GM19238 (cell line): ENCODE measurements around the gene DDX49.
"Not testable (repeated sequence)": the region's sequence is repeated elsewhere in the genome, so short reads cannot be mapped to it uniquely, and the experiment has no call there.

Experiments used
- DNase-seq: peaks from one replicate; pipeline ENCODE4 v3.0.0; 2011; ENCODE audit warnings: low spot score; ENCODE audit not compliant: insufficient read length

The DDX49 gene

GRCh38 chr19:18895824-18896341, 23.6 kb upstream of the DDX49 start, which contains the start of gene CERS1:
CERS1 (minus strand) TSS chr19:18896158; CDS start chr19:18896072, 86 bp downstream.
- DNase-seq: no peak

GRCh38 chr19:18896421-18896841, 23.1 kb upstream of the DDX49 start:
- no peak for DNase-seq

GRCh38 chr19:18897094-18898029, 22.2 kb upstream of the DDX49 start:
- no peak for DNase-seq

GRCh38 chr19:18898081-18898606, 21.4 kb upstream of the DDX49 start:
- DNase-seq: no peak

- no peak for DNase-seq
These were observed 20.7 kb upstream of the DDX49 start for GRCh38 chr19:18898607-18899408.

- no peak for DNase-seq
These were observed 19.6 kb upstream of the DDX49 start for GRCh38 chr19:18899624-18900560.

GRCh38 chr19:18900700-18901481, 18.6 kb upstream of the DDX49 start:
- DNase-seq: no peak

- DNase-seq: no peak
These were observed 18.0 kb upstream of the DDX49 start for GRCh38 chr19:18901491-18901890.

GRCh38 chr19:18902519-18902918, 17.0 kb upstream of the DDX49 start:
- not testable (repeated sequence) for DNase-seq

GRCh38 chr19:18903156-18904037, 16.1 kb upstream of the DDX49 start:
- DNase-seq: no peak

GRCh38 chr19:18904334-18905057, 15.0 kb upstream of the DDX49 start:
- no peak for DNase-seq

- DNase-seq: no peak
These were observed 14.5 kb upstream of the DDX49 start for GRCh38 chr19:18905058-18905456.

GRCh38 chr19:18905513-18906236, 13.8 kb upstream of the DDX49 start:
- DNase-seq: no peak

- DNase-seq: no peak
These were observed 12.7 kb upstream of the DDX49 start for GRCh38 chr19:18906605-18907519.

- no peak for DNase-seq
These were observed 10.4 kb upstream of the DDX49 start for GRCh38 chr19:18908917-18909619.

- DNase-seq: no peak
These were observed 9.5 kb upstream of the DDX49 start for GRCh38 chr19:18910010-18910409.
